Cardiac muscle cell (in vitro differentiated cells and primary cell): ENCODE results near the gene BMPR1B. TPM values are rescaled to one million over a fixed set of nuclear protein-coding genes. Genes with fewer than 3 reads are reported as not detected.

Experiments
- DNase-seq, 2 donors: peaks; one replicate each; pipeline versions ENCODE4 v3.0.0 to v3.0.0-alpha.2; 2010 to 2017; ENCODE audit warnings: low read depth in 1 of 2, low spot score in 1 of 2
- H3K27ac ChIP-seq: fragments of 200-600 bp; sonication (generic); 2 replicates; pipeline ENCODE4 v1.5.1; 2016
- H3K27me3 ChIP-seq: fragments of 200-600 bp; sonication (generic); 2 replicates; pipeline ENCODE4 v1.6.0; 2016; ENCODE audit warnings: control low read depth
- H3K36me3 ChIP-seq: fragments of 200-600 bp; sonication (generic); 2 replicates; pipeline ENCODE4 v1.5.1; 2016; ENCODE audit warnings: control low read depth
- H3K4me1 ChIP-seq: fragments of 200-600 bp; sonication (generic); 2 replicates; pipeline ENCODE4 v1.8.1; 2017; ENCODE audit warnings: low read depth, mild to moderate bottlenecking, mixed run types
- H3K4me3 ChIP-seq: fragments of 200-600 bp; sonication (generic); 2 replicates; pipeline ENCODE4 v1.5.1; 2016; ENCODE audit warnings: mild to moderate bottlenecking
- H3K9me3 ChIP-seq: fragments of 200-600 bp; sonication (generic); 2 replicates; pipeline ENCODE4 v1.5.1; 2017; ENCODE audit warnings: low read depth, mild to moderate bottlenecking, control low read depth
- polyA plus RNA-seq: library from polyadenylated mRNA; unstranded; fragments of >200 nt; fragmentation: Nextera tagmentation; extraction: Ambion mirVana; gene quantifications from 2 replicates; pipeline ENCODE4 v1.2.1, GENCODE V29; 2016
- total RNA-seq: library from RNA; depleted of rRNA; stranded (reverse); fragments of >200 nt; gene quantifications from 2 replicates; pipeline ENCODE4 v1.2.3, GENCODE V29; 2016
- TF ChIP-seq, protein P1 (sequence below): IDR thresholded peaks from 2 replicates; pipeline ENCODE4 v1.5.1; 2012; ENCODE audit warnings: low read depth, mild to moderate bottlenecking, low read length

Gene BMPR1B
- total and polyA plus RNA-seq, 2 experiments from 2014 or later: 0.53 to 1.8 TPM

DNA sequence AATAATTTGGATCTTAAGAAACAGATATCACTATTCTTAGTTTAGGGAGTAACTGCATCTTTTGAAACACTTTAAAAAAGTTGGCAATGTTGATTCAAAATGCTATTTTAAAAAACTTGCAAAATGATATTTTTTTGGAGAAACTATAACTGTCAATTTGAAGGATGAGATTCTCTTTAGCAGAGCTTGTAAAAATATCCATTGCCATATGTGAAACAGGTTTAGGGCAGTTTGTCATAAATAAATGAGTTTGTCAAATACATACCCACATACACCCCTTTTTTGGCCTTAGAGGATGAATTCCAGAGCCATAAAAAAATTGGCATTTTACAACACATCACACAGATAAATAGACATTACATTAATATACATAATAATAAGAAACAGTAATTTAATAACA, 174.6 kb downstream of the BMPR1B start:
- TF ChIP-seq, protein P1, sequence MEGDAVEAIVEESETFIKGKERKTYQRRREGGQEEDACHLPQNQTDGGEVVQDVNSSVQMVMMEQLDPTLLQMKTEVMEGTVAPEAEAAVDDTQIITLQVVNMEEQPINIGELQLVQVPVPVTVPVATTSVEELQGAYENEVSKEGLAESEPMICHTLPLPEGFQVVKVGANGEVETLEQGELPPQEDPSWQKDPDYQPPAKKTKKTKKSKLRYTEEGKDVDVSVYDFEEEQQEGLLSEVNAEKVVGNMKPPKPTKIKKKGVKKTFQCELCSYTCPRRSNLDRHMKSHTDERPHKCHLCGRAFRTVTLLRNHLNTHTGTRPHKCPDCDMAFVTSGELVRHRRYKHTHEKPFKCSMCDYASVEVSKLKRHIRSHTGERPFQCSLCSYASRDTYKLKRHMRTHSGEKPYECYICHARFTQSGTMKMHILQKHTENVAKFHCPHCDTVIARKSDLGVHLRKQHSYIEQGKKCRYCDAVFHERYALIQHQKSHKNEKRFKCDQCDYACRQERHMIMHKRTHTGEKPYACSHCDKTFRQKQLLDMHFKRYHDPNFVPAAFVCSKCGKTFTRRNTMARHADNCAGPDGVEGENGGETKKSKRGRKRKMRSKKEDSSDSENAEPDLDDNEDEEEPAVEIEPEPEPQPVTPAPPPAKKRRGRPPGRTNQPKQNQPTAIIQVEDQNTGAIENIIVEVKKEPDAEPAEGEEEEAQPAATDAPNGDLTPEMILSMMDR: no peak
- H3K9me3 ChIP-seq: no peaks in the 10 kb centered on the region
- H3K27me3 ChIP-seq: no peaks in the 10 kb centered on the region
- H3K4me1 ChIP-seq: no peaks in the 10 kb centered on the region
- no peak overlapping the region for H3K27ac ChIP-seq
- H3K36me3 ChIP-seq: no peaks in the 10 kb centered on the region
- no peak for DNase-seq
- H3K4me3 ChIP-seq: no peak overlapping the region

DNA sequence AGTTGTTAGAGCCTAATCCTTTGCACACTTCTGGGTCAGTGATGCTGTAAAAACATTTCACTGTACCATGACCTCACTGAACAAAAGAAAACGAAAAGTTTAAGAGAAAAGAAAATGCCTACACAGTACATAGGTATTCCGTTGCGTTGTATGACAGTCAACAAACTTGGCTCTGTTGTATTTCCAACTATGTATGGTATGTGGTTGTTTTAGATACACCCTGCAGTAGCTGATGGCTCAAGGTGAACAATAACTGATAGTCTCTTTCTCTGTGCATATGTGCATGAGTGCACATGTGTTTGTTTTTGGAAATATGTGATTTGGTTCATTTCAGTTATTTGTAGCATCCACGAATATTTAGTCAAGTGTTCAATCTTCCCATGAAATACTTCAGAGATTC, 176.0 kb downstream of the BMPR1B start:
- no peaks in the 10 kb centered on the region for H3K9me3 ChIP-seq
- no peak for DNase-seq
- H3K27ac ChIP-seq: no peak overlapping the region
- no peaks in the 10 kb centered on the region for H3K4me1 ChIP-seq
- TF ChIP-seq, protein P1: no peak
- no peaks in the 10 kb centered on the region for H3K27me3 ChIP-seq
- no peak overlapping the region for H3K4me3 ChIP-seq
- H3K36me3 ChIP-seq: no peaks in the 10 kb centered on the region

DNA sequence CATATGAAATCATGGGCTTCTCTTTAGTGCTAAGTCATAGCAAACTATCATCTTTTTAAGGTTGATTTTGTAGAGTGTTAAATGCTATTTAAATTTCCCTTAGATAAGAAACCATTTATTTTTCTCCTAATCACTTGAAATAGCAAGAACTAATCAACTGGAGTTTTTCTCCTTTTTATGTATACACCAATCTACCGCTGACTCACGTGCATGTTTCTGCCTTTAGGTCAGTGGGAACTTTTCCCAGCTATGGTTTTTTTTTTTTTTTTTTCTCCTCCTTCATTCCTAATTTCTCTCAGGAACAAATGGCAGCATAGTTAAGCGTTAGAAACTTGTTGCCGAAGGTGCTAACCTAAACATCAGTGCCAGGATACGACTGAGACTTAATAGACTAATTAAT, 176.4 kb downstream of the BMPR1B start:
- Histone ChIP-seq H3K9me3 (no peaks in the 10 kb centered on the region), H3K4me3 (no peak overlapping the region), H3K27me3 (no peaks in the 10 kb centered on the region), H3K4me1 (no peaks in the 10 kb centered on the region), H3K27ac (no peak overlapping the region), H3K36me3 (no peaks in the 10 kb centered on the region)
- peak in 1 of 2 donors; percentile 13 for DNase-seq
- TF ChIP-seq, protein P1: no peak

DNA sequence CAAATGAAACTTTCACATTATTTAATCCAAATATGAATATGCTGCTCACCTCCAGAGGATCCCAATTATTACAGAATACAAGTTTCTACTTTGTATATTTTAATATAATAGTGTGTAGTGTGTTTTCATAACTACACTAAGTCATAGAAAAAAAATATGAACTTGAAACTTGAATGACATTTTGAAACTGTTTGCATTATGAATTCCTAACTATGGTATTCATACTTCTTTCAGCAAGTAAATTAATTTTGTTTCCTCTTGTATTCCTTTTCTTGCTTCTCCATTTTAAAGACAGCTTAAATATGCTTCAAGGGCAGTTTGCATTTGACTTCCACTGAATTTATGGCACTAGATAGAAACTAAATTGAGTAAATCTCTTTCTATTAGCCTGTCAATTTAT, 177.1 kb downstream of the BMPR1B start:
- Histone ChIP-seq H3K36me3 (no peaks in the 10 kb centered on the region), H3K4me1 (no peaks in the 10 kb centered on the region), H3K9me3 (no peaks in the 10 kb centered on the region), H3K27me3 (no peaks in the 10 kb centered on the region), H3K4me3 (no peak overlapping the region), H3K27ac (no peak overlapping the region)
- TF ChIP-seq, protein P1: no peak
- DNase-seq: no peak

DNA sequence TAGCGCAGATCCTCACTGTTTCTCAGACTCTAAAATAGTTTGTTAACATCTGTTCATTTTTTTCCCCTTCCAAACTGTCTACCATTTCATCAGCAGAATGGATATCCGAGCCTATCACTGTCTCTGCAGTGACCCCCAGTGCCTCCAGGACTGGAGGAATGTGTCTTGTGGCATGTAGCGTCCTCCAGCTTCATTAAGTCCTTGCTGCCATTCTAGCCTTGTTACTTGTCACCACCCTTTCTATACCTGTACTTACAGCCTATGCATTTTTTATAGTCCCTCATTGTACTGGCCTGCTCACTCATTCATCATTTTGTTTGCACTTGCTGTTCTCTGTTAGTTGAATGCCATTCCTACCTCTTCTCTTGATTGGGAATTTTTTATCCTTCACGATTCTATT, 179.1 kb downstream of the BMPR1B start:
- peak in 1 of 2 donors; percentile 23 for DNase-seq
- no peak overlapping the region for H3K27ac ChIP-seq
- TF ChIP-seq, protein P1: no peak
- no peaks in the 10 kb centered on the region for H3K27me3 ChIP-seq
- H3K4me1 ChIP-seq: no peaks in the 10 kb centered on the region
- no peaks in the 10 kb centered on the region for H3K9me3 ChIP-seq
- no peaks in the 10 kb centered on the region for H3K36me3 ChIP-seq
- no peak overlapping the region for H3K4me3 ChIP-seq

DNA sequence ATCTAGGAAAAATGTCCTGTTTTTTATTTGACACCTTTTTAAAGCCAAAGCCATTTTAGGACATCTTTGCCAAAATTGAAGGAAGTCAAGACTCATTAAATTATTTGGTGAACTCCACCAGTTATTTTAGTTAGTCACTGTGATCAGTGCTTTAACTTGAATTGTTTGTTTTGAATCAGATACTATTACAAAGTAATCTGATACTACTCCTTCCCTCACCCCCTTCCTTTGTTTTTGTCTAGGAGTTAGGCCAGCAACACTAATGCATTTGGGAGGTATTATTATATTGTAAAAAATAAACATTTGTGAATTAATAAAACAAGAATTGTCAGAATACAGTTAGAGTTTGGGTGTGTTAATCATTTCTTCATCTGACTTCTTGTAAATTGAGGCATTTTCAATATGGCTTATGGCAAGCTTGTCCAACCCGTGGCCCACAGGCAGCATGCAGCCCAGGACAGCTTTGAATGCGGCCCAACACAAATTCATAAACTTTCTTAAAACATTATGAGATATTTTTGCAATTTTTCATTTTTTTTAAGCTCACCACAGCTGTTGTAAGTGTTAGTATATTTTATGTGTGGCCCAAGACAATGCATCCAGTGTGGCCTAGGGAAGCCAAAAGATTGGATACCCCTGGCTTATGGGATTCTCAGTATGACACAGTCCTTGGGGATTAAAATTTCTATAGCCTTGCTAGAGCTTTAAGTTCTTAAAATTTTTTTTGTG, 182.2 kb downstream of the BMPR1B start:
- Histone ChIP-seq H3K36me3 (no peaks in the 10 kb centered on the region), H3K9me3 (no peaks in the 10 kb centered on the region), H3K27me3 (no peaks in the 10 kb centered on the region), H3K4me1 (no peaks in the 10 kb centered on the region), H3K4me3 (no peak overlapping the region), H3K27ac (no peak overlapping the region)
- no peak for DNase-seq
- TF ChIP-seq, protein P1: no peak
